Activated naive CD8-positive, alpha-beta T cell treated with anti-CD3 and anti-CD28 coated beads for 36 hours (primary cell): ENCODE data around the gene RALGPS1. TPM values are rescaled to one million over a fixed set of nuclear protein-coding genes. Genes with fewer than 3 reads are reported as not detected.

Experiments used
- DNase-seq: peaks from one replicate; pipeline ENCODE4 v3.0.0; 2021
- H3K27ac Mint-ChIP-seq: one replicate; pipeline ENCODE4 v1.8.0; 2022; ENCODE audit warnings: mild to moderate bottlenecking, moderate library complexity, mixed read lengths
- H3K27me3 Mint-ChIP-seq: one replicate; pipeline ENCODE4 v1.8.0; 2022; ENCODE audit warnings: mild to moderate bottlenecking, mixed read lengths
- H3K36me3 Mint-ChIP-seq: one replicate; pipeline ENCODE4 v1.8.0; 2021; ENCODE audit warnings: mild to moderate bottlenecking, mixed read lengths
- H3K4me1 Mint-ChIP-seq: one replicate; pipeline ENCODE4 v1.8.0; 2021; ENCODE audit warnings: mixed read lengths
- H3K4me3 Mint-ChIP-seq: one replicate; pipeline ENCODE4 v1.8.0; 2022; ENCODE audit warnings: mild to moderate bottlenecking, moderate library complexity, mixed read lengths
- H3K9me3 Mint-ChIP-seq: one replicate; pipeline ENCODE4 v1.8.0; 2022; ENCODE audit warnings: mixed read lengths
- total RNA-seq, 2 experiments: library from RNA; stranded (reverse); gene quantifications; one replicate each; pipeline ENCODE4 v1.2.3, GENCODE V29; 2021

RALGPS1 gene
- total RNA-seq, 2 experiments from 2014 or later: 0.56 to 1.1 TPM

DNA sequence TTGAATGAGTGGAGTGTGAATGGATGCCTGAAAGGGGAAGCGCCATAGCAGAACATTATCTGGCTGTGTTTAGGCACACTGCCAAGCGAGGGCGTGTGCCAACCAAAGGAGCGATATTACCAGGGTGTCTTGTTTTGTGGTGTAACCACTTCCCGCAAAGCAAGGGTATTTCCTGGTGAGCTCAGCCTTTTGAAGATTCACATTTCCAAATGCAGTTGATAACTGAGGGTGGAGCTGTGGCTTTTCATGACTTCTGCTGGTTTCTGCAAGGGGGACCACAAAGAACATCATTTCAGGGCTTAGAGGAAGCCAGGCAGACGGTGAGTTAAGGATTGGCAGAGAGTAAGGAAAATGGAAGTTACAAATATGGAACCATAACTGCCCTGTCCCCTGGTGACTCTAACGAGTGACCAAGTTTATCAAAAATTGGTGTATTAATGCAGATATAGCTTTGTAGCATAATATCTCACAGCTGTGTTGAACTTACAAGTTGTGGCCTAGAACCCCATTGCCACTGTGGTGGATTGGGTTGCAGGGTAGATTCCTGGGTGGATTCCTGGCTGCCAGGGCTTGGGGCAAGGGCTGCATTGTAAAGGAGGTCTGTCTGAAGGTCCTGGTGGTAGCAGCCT is 71.4 kb downstream of the RALGPS1 start:
- H3K27me3 Mint-ChIP-seq: peaks cover 89% of the 10 kb centered on the region
- peak overlapping the region; percentile 5 for H3K4me3 Mint-ChIP-seq
- H3K9me3 Mint-ChIP-seq: peaks cover 7% of the 10 kb centered on the region
- peak; percentile 83 for DNase-seq
- H3K4me1 Mint-ChIP-seq: peaks cover 34% of the 10 kb centered on the region
- peak overlapping the region; percentile 47 for H3K27ac Mint-ChIP-seq
- peaks cover 11% of the 10 kb centered on the region for H3K36me3 Mint-ChIP-seq

GRCh38 chr9:126986506-126986951 is 71.9 kb downstream of the RALGPS1 start:
- DNase-seq: peak; percentile 15

DNA sequence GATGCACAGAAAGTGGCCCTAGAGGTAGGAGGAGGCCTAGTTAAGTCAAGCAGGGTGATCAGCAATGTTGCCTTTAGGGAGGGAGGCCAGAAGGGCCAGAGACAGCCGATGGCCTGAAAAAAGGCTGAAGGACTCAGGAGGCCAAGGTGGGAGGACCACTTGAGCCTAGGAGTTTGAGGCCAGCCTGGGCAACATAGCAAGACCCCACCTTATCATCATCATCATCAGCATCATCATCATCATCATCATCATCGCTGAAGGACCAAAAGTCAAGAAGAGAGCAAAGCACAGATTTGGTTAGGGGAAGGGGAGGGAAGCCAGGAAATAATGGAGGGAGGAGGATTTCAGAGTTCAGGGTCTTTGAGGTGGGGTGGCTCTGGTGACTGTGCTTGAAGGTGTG is 74.3 kb downstream of the RALGPS1 start:
- peaks cover 5% of the 10 kb centered on the region for H3K9me3 Mint-ChIP-seq
- DNase-seq: no peak
- H3K36me3 Mint-ChIP-seq: peaks cover 9% of the 10 kb centered on the region
- peaks cover 89% of the 10 kb centered on the region for H3K27me3 Mint-ChIP-seq
- no peak overlapping the region for H3K27ac Mint-ChIP-seq
- no peak overlapping the region for H3K4me3 Mint-ChIP-seq
- peaks cover 32% of the 10 kb centered on the region for H3K4me1 Mint-ChIP-seq

More at GRCh38 chr9:126986506-126986951, 71.9 kb downstream of the RALGPS1 start:
- Mint-ChIP-seq H3K36me3 (peaks cover 11% of the 10 kb centered on the region), H3K9me3 (peaks cover 7% of the 10 kb centered on the region), H3K27me3 (peaks cover 90% of the 10 kb centered on the region), H3K27ac (peak overlapping the region; percentile 47), H3K4me1 (peaks cover 32% of the 10 kb centered on the region), H3K4me3 (peak overlapping the region; percentile 4)

GRCh38 chr9:126989847-126990842 is 75.6 kb downstream of the RALGPS1 start:
- DNase-seq: no peak
- peaks cover 5% of the 10 kb centered on the region for H3K9me3 Mint-ChIP-seq
- H3K27me3 Mint-ChIP-seq: peaks cover 85% of the 10 kb centered on the region
- peaks cover 9% of the 10 kb centered on the region for H3K36me3 Mint-ChIP-seq
- H3K4me1 Mint-ChIP-seq: peaks cover 29% of the 10 kb centered on the region
- no peak overlapping the region for H3K4me3 Mint-ChIP-seq
- no peak overlapping the region for H3K27ac Mint-ChIP-seq

DNA sequence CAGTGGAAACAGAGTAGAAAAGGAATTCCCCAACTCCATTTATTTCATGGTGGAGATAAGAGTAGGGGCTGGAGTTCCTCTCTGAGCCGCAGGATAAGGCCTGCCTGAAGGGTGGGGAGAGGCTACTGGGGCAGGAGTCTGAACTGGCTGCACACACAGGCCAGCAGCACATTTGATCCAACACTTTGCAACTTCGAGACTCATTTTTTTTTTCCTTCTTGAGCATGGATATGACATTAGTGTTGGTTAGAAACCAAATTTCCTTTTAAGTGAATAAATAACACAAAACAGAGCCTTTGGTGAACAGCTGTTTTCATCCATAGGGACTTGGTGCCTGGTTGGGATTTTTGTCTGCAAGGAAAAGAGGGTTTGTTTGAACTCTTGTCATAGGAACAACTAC is 76.6 kb downstream of the RALGPS1 start:
- peaks cover 22% of the 10 kb centered on the region for H3K4me1 Mint-ChIP-seq
- DNase-seq: no peak
- H3K27ac Mint-ChIP-seq: no peak overlapping the region
- H3K27me3 Mint-ChIP-seq: peaks cover 87% of the 10 kb centered on the region
- H3K9me3 Mint-ChIP-seq: peaks cover 6% of the 10 kb centered on the region
- peaks cover 9% of the 10 kb centered on the region for H3K36me3 Mint-ChIP-seq
- no peak overlapping the region for H3K4me3 Mint-ChIP-seq

GRCh38 chr9:126992427-126992826 is 77.8 kb downstream of the RALGPS1 start:
- no peak for DNase-seq
- H3K4me1 Mint-ChIP-seq: peaks cover 9% of the 10 kb centered on the region
- peaks cover 9% of the 10 kb centered on the region for H3K9me3 Mint-ChIP-seq
- no peak overlapping the region for H3K27ac Mint-ChIP-seq
- no peak overlapping the region for H3K4me3 Mint-ChIP-seq
- H3K36me3 Mint-ChIP-seq: peaks cover 10% of the 10 kb centered on the region
- H3K27me3 Mint-ChIP-seq: peaks cover 83% of the 10 kb centered on the region

GRCh38 chr9:126999315-127000068 is 84.9 kb downstream of the RALGPS1 start:
- Mint-ChIP-seq H3K36me3 (peaks cover 3% of the 10 kb centered on the region), H3K9me3 (peaks cover 7% of the 10 kb centered on the region), H3K4me1 (peaks cover 10% of the 10 kb centered on the region), H3K4me3 (no peak overlapping the region), H3K27ac (no peak overlapping the region), H3K27me3 (peaks cover 54% of the 10 kb centered on the region)
- no peak for DNase-seq

DNA sequence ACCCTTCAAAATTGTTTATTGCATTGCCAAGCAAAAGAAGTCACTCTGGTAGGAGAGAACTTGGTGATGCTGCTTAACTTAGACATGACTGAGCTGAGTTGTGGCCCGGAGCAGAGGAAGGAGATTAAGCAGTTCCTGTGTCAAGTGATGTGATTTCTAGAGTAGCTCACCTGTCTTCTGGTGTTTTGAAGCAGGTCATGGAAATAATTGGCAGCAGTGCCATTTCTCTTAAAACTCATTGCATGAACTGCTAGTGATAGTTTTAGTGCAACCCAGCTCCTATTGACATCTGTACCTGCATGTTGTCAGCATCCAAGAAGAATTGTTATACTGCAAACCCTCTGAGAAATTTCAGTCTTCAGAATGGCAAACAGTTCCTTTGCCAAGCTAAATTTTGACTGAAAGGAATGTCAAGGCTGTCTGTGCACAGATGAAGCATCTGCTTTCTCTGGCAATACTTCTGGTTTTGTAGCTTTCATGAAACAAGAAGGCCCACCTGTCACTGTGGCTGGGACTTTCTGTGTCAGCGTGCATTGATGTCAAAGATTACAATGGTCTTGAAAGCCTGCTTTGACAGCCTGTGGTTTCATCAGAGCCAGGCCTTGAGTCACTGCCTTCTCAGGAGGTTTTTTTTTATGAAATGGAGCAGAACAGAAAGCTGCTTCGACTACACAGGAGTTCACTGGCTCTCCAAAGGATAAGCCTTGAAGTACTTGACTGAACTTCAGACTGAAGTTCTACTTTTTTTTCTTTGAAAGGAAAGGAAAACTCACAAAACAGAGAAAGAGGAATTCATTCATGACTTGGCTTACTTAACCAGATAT is 90.6 kb downstream of the RALGPS1 start:
- DNase-seq: peak; percentile 70
- Mint-ChIP-seq H3K27ac (peak overlapping the region; percentile 66), H3K36me3 (no peaks in the 10 kb centered on the region), H3K4me3 (no peak overlapping the region), H3K9me3 (no peaks in the 10 kb centered on the region), H3K4me1 (peaks cover 21% of the 10 kb centered on the region), H3K27me3 (peaks cover 56% of the 10 kb centered on the region)

GRCh38 chr9:127005770-127006314 is 91.3 kb downstream of the RALGPS1 start:
- Mint-ChIP-seq H3K27me3 (peaks cover 53% of the 10 kb centered on the region), H3K27ac (no peak overlapping the region), H3K9me3 (no peaks in the 10 kb centered on the region), H3K4me1 (peaks cover 20% of the 10 kb centered on the region), H3K4me3 (no peak overlapping the region), H3K36me3 (no peaks in the 10 kb centered on the region)
- no peak for DNase-seq

DNA sequence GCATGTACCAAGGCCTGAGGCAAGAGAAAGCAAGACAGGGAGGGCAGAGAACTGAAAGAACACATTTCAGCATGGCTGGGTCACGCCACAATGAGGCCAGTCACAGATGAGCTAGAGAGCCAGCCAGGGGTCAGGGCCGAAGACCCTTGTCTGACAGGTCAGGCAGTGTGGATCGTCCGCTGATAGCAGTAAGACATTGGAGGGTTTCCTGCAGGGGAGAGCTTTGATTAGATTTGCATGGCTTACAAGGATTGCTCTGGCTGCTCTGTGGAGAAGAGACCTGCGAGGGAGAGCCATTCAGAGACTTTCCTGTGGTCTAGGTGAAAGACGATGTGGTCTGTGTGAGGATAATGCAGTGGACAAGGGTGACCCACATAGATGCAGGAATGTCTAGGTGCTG is 93.1 kb downstream of the RALGPS1 start:
- Mint-ChIP-seq H3K4me1 (peaks cover 20% of the 10 kb centered on the region), H3K27ac (no peak overlapping the region), H3K4me3 (no peak overlapping the region), H3K36me3 (no peaks in the 10 kb centered on the region), H3K9me3 (no peaks in the 10 kb centered on the region), H3K27me3 (peaks cover 54% of the 10 kb centered on the region)
- no peak for DNase-seq

- DNase-seq: no peak
- Mint-ChIP-seq H3K9me3 (no peaks in the 10 kb centered on the region), H3K27ac (no peak overlapping the region), H3K27me3 (peaks cover 54% of the 10 kb centered on the region), H3K4me1 (peaks cover 20% of the 10 kb centered on the region), H3K36me3 (no peaks in the 10 kb centered on the region), H3K4me3 (no peak overlapping the region)
Observed at GRCh38 chr9:127008076-127008475, 93.5 kb downstream of the RALGPS1 start.

- Mint-ChIP-seq H3K27ac (no peak overlapping the region), H3K4me3 (no peak overlapping the region), H3K27me3 (peaks cover 51% of the 10 kb centered on the region), H3K4me1 (no peaks in the 10 kb centered on the region), H3K9me3 (no peaks in the 10 kb centered on the region), H3K36me3 (no peaks in the 10 kb centered on the region)
- DNase-seq: no peak
Observed at GRCh38 chr9:127011772-127012171, 97.2 kb downstream of the RALGPS1 start.

GRCh38 chr9:127012250-127012649 is 97.7 kb downstream of the RALGPS1 start:
- no peak for DNase-seq
- Mint-ChIP-seq H3K9me3 (no peaks in the 10 kb centered on the region), H3K36me3 (no peaks in the 10 kb centered on the region), H3K4me3 (no peak overlapping the region), H3K4me1 (no peaks in the 10 kb centered on the region), H3K27me3 (peaks cover 46% of the 10 kb centered on the region), H3K27ac (no peak overlapping the region)

DNA sequence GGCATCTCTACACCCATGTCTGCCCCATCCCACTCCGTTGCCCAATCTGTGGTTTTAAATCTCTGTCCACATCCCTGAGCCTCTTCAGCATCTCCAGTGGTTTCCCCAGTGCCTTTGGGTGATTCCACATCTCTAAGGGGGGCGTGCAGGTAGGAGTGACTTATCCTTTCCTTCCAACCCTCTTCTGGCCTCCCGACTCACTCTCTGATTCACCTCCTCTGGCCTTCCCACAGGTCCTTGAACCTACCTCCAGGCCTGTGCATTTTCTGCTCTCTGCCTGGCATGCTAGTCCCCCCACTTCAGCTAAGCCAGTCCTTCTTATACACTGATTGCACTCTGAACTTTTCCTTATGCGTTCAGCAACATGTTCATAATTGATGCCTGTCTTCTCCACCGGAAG is 99.0 kb downstream of the RALGPS1 start:
- H3K27me3 Mint-ChIP-seq: peaks cover 36% of the 10 kb centered on the region
- no peaks in the 10 kb centered on the region for H3K36me3 Mint-ChIP-seq

More for the DNA sequence above, 99.0 kb downstream of the RALGPS1 start:
- H3K4me1 Mint-ChIP-seq: no peaks in the 10 kb centered on the region
- no peak for DNase-seq
- no peak overlapping the region for H3K27ac Mint-ChIP-seq
- H3K4me3 Mint-ChIP-seq: no peak overlapping the region
- H3K9me3 Mint-ChIP-seq: no peaks in the 10 kb centered on the region
